WTC11 (cell line): ENCODE data around the gene SCIN. TPM values are rescaled to one million over a fixed set of nuclear protein-coding genes. Genes with fewer than 3 reads are reported as not detected.
A peak's percentile ranks its signal among the peaks of the same experiment; 100 is the strongest.

ENCODE experiments used
- ATAC-seq: fragments of 200-7000 bp; cut with Tn5 transposase; 2 replicates; pipeline ENCODE4 v1.10.0; 2021; ENCODE audit warnings: mild to moderate bottlenecking, moderate library complexity
- CTCF ChIA-PET: fragments of 300-600 bp; sonication (Branson Sonifier 250); formaldehyde crosslinking; loops from one replicate; lab custom pipeline; 2021; ENCODE audit warnings: antibody characterized with exemption; lab: Charles Lee
- POLR2A ChIA-PET: fragments of 350-600 bp; sonication (Branson Sonifier 250); formaldehyde crosslinking; loops from one replicate; lab custom pipeline; 2021; ENCODE audit warnings: antibody characterized with exemption; lab: Charles Lee
- DNase-seq: peaks from one replicate; pipeline ENCODE4 v3.0.0; 2021; ENCODE audit warnings: low spot score
- H3K27ac Mint-ChIP-seq: 2 replicates; pipeline ENCODE4 v1.8.0; 2021; ENCODE audit warnings: mixed read lengths
- H3K27me3 Mint-ChIP-seq: 2 replicates; pipeline ENCODE4 v1.8.0; 2021; ENCODE audit warnings: low read depth, mild to moderate bottlenecking, moderate library complexity, mixed read lengths
- H3K36me3 Mint-ChIP-seq: 2 replicates; pipeline ENCODE4 v1.8.0; 2021; ENCODE audit warnings: mixed read lengths
- H3K4me1 Mint-ChIP-seq: 2 replicates; pipeline ENCODE4 v1.8.0; 2022; ENCODE audit warnings: mixed read lengths
- H3K4me3 Mint-ChIP-seq: 2 replicates; pipeline ENCODE4 v1.8.0; 2021; ENCODE audit warnings: mild to moderate bottlenecking, moderate library complexity, mixed read lengths
- H3K9me3 Mint-ChIP-seq: 2 replicates; pipeline ENCODE4 v1.8.0; 2021; ENCODE audit warnings: mixed read lengths
- ATF2 ChIP-seq: sonication (generic); formaldehyde crosslinking; IDR thresholded peaks from 2 replicates; pipeline ENCODE4 v1.8.1; 2022; ENCODE audit warnings: low read depth, missing genetic modification reagents, borderline replicate concordance
- CREM ChIP-seq: sonication (generic); formaldehyde crosslinking; IDR thresholded peaks from 2 replicates; pipeline ENCODE4 v1.8.1; 2022; ENCODE audit warnings: mild to moderate bottlenecking, missing genetic modification reagents, moderate library complexity
- CTCF ChIP-seq: fragments of 200-600 bp; IDR thresholded peaks from 2 replicates; pipeline ENCODE4 v1.8.0; 2022; ENCODE audit warnings: antibody characterized with exemption
- ESRRA ChIP-seq: sonication (generic); formaldehyde crosslinking; IDR thresholded peaks from 2 replicates; pipeline ENCODE4 v1.8.1; 2022; ENCODE audit warnings: mild to moderate bottlenecking, missing genetic modification reagents, borderline replicate concordance
- FOXP1 ChIP-seq: sonication (generic); formaldehyde crosslinking; IDR thresholded peaks from 2 replicates; pipeline ENCODE4 v1.8.0; 2022; ENCODE audit warnings: missing genetic modification reagents, mild to moderate bottlenecking, moderate library complexity, borderline replicate concordance
- GABPB1 ChIP-seq: sonication (generic); formaldehyde crosslinking; IDR thresholded peaks from 2 replicates; pipeline ENCODE4 v1.8.1; 2023; ENCODE audit warnings: mild to moderate bottlenecking, missing genetic modification reagents
- GRHL2 ChIP-seq: fragments of 250-450 bp; sonication (Bioruptor Pico); IDR thresholded peaks from 2 replicates; pipeline ENCODE4 v1.8.0; 2022; ENCODE audit warnings: mild to moderate bottlenecking, moderate library complexity; ENCODE audit not compliant: insufficient replicate concordance, severe bottlenecking
- GTF2I ChIP-seq: fragments of 250-450 bp; sonication (Bioruptor Pico); conservative IDR thresholded peaks from 2 replicates; pipeline ENCODE4 v1.4.0; 2021; ENCODE audit warnings: mild to moderate bottlenecking
- JUN ChIP-seq: sonication (generic); formaldehyde crosslinking; IDR thresholded peaks from 2 replicates; pipeline ENCODE4 v1.8.0; 2023; ENCODE audit warnings: mild to moderate bottlenecking, missing genetic modification reagents
- MLX ChIP-seq: sonication (generic); formaldehyde crosslinking; IDR thresholded peaks from 2 replicates; pipeline ENCODE4 v1.8.1; 2023; ENCODE audit warnings: mild to moderate bottlenecking, missing genetic modification reagents, moderate library complexity
- MXD4 ChIP-seq: fragments of 250-450 bp; sonication (Bioruptor Pico); IDR thresholded peaks from 2 replicates; pipeline ENCODE4 v1.8.0; 2021; ENCODE audit warnings: mild to moderate bottlenecking, moderate library complexity, borderline replicate concordance
- NFE2L1 ChIP-seq: sonication (generic); formaldehyde crosslinking; IDR thresholded peaks from 2 replicates; pipeline ENCODE4 v1.8.1; 2023; ENCODE audit warnings: missing genetic modification reagents
- USF2 ChIP-seq: sonication (generic); formaldehyde crosslinking; IDR thresholded peaks from 2 replicates; pipeline ENCODE4 v1.8.1; 2023; ENCODE audit warnings: mild to moderate bottlenecking, missing genetic modification reagents, moderate library complexity
- ZNF138 ChIP-seq: sonication (generic); formaldehyde crosslinking; conservative IDR thresholded peaks from 2 replicates; pipeline ENCODE4 v1.8.1; 2022; ENCODE audit warnings: mild to moderate bottlenecking, moderate library complexity, missing genetic modification reagents
- total RNA-seq: library from RNA; stranded (reverse); gene quantifications from 3 replicates; pipeline ENCODE4 v1.2.3, GENCODE V29; 2021
- TF ChIP-seq, protein P1 (sequence below): fragments of 250-450 bp; sonication (Bioruptor Pico); IDR thresholded peaks from 2 replicates; pipeline ENCODE4 v1.9.0; 2021; ENCODE audit warnings: mild to moderate bottlenecking, borderline replicate concordance
- TF ChIP-seq, protein P2 (sequence below): fragments of 250-450 bp; sonication (Bioruptor Pico); IDR thresholded peaks from 2 replicates; pipeline ENCODE4 v1.9.0; 2021; ENCODE audit warnings: moderate library complexity, mild to moderate bottlenecking, inconsistent platforms, borderline replicate concordance
- TF ChIP-seq, protein P3 (sequence below): sonication (generic); formaldehyde crosslinking; conservative IDR thresholded peaks from 2 replicates; pipeline ENCODE4 v1.8.1; 2022; ENCODE audit warnings: mild to moderate bottlenecking, missing genetic modification reagents
- TF ChIP-seq, protein P4 (sequence below): sonication (generic); formaldehyde crosslinking; IDR thresholded peaks from 2 replicates; pipeline ENCODE4 v1.8.0; 2023; ENCODE audit warnings: missing genetic modification reagents, mild to moderate bottlenecking, borderline replicate concordance

SCIN gene
- total RNA-seq, 1 experiment from 2014 or later = 0.98 TPM

DNA sequence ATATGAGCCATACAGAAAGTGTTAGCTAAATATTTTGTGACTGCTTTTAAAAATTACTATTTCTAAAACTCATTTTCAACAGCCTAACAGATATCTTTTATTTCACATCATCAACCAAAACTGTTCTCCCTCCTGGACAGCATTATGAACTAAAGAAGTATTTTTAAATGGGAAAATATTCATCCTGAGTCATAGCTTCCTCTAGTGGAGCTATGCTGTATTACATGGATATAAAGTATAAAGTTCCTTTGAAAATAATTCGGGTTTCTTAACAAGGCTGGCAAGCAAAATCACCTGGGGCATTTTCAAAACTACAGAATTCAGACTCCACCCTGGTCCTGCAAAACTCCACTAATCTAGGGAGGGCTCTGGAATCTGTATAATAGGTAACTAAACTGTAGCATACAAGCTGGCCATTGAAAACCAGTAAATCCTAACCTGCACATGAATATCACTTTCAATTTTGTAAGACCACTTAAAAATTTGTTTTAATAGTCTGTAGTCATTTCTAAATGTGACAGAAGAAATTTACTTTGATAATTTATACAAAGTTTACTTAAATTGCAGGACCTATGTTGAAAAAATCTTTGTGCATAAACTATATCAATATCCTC is 53.5 kb downstream of the SCIN start:
- peaks cover 5% of the 10 kb centered on the region for H3K4me1 Mint-ChIP-seq
- no peaks in the 10 kb centered on the region; the same call in 1 of the 2 replicates for H3K27me3 Mint-ChIP-seq
- no peak overlapping the region for H3K27ac Mint-ChIP-seq
- ChIA-PET CTCF (interaction anchor here (0.7 to 4.3 kb wide), 12 partner anchors 12 to 190 kb away, joined by 3 to 66 read pairs (median 6); partner anchors contain the start of gene SCIN), POLR2A (interaction anchor here (0.6 kb wide), 1 partner anchor 76 kb away, joined by 6 read pairs; no protein-coding TSS in a partner anchor)
- no peak overlapping the region for H3K4me3 Mint-ChIP-seq
- ATAC-seq (peak; percentile 46; the same call in 1 of the 2 replicates), DNase-seq (no peak)
- no peaks in the 10 kb centered on the region for H3K36me3 Mint-ChIP-seq
- peak; percentile 78 for TF ChIP-seq CTCF
- no peak for TF ChIP-seq GTF2I (CRISPR knock-in tag)
- no peaks in the 10 kb centered on the region for H3K9me3 Mint-ChIP-seq

GRCh38 chr7:12625836-12626235 is 55.3 kb downstream of the SCIN start:
- Mint-ChIP-seq H3K9me3 (no peaks in the 10 kb centered on the region), H3K27ac (no peak overlapping the region), H3K27me3 (no peaks in the 10 kb centered on the region; the same call in 1 of the 2 replicates), H3K4me1 (no peaks in the 10 kb centered on the region), H3K36me3 (no peaks in the 10 kb centered on the region), H3K4me3 (no peak overlapping the region)
- POLR2A ChIA-PET = no interaction called here
- DNase-seq = no peak
- CTCF ChIA-PET = interaction anchor here (0.7 to 1.6 kb wide), 5 partner anchors 10 to 1038 kb away, joined by 3 to 5 read pairs (median 4); no protein-coding TSS in a partner anchor
- ATAC-seq = no peak
- TF ChIP-seq GABPB1 = no peak
- TF ChIP-seq USF2 (CRISPR knock-in tag) = no peak
- no peak for TF ChIP-seq CREM
- no peak for TF ChIP-seq MXD4
- TF ChIP-seq, protein P1, sequence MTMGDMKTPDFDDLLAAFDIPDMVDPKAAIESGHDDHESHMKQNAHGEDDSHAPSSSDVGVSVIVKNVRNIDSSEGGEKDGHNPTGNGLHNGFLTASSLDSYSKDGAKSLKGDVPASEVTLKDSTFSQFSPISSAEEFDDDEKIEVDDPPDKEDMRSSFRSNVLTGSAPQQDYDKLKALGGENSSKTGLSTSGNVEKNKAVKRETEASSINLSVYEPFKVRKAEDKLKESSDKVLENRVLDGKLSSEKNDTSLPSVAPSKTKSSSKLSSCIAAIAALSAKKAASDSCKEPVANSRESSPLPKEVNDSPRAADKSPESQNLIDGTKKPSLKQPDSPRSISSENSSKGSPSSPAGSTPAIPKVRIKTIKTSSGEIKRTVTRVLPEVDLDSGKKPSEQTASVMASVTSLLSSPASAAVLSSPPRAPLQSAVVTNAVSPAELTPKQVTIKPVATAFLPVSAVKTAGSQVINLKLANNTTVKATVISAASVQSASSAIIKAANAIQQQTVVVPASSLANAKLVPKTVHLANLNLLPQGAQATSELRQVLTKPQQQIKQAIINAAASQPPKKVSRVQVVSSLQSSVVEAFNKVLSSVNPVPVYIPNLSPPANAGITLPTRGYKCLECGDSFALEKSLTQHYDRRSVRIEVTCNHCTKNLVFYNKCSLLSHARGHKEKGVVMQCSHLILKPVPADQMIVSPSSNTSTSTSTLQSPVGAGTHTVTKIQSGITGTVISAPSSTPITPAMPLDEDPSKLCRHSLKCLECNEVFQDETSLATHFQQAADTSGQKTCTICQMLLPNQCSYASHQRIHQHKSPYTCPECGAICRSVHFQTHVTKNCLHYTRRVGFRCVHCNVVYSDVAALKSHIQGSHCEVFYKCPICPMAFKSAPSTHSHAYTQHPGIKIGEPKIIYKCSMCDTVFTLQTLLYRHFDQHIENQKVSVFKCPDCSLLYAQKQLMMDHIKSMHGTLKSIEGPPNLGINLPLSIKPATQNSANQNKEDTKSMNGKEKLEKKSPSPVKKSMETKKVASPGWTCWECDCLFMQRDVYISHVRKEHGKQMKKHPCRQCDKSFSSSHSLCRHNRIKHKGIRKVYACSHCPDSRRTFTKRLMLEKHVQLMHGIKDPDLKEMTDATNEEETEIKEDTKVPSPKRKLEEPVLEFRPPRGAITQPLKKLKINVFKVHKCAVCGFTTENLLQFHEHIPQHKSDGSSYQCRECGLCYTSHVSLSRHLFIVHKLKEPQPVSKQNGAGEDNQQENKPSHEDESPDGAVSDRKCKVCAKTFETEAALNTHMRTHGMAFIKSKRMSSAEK = no peak
- TF ChIP-seq MLX (CRISPR knock-in tag) = no peak
- TF ChIP-seq, protein P2, sequence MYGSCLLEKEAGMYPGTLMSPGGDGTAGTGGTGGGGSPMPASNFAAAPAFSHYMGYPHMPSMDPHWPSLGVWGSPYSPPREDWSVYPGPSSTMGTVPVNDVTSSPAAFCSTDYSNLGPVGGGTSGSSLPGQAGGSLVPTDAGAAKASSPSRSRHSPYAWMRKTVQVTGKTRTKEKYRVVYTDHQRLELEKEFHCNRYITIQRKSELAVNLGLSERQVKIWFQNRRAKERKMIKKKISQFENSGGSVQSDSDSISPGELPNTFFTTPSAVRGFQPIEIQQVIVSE (CRISPR knock-in tag) = no peak
- no peak for TF ChIP-seq ZNF138
- no peak for TF ChIP-seq ESRRA (CRISPR knock-in tag)
- no peak for TF ChIP-seq ATF2
- no peak for TF ChIP-seq FOXP1
- TF ChIP-seq, protein P3, sequence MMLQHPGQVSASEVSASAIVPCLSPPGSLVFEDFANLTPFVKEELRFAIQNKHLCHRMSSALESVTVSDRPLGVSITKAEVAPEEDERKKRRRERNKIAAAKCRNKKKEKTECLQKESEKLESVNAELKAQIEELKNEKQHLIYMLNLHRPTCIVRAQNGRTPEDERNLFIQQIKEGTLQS (CRISPR knock-in tag) = no peak
- TF ChIP-seq, protein P4, sequence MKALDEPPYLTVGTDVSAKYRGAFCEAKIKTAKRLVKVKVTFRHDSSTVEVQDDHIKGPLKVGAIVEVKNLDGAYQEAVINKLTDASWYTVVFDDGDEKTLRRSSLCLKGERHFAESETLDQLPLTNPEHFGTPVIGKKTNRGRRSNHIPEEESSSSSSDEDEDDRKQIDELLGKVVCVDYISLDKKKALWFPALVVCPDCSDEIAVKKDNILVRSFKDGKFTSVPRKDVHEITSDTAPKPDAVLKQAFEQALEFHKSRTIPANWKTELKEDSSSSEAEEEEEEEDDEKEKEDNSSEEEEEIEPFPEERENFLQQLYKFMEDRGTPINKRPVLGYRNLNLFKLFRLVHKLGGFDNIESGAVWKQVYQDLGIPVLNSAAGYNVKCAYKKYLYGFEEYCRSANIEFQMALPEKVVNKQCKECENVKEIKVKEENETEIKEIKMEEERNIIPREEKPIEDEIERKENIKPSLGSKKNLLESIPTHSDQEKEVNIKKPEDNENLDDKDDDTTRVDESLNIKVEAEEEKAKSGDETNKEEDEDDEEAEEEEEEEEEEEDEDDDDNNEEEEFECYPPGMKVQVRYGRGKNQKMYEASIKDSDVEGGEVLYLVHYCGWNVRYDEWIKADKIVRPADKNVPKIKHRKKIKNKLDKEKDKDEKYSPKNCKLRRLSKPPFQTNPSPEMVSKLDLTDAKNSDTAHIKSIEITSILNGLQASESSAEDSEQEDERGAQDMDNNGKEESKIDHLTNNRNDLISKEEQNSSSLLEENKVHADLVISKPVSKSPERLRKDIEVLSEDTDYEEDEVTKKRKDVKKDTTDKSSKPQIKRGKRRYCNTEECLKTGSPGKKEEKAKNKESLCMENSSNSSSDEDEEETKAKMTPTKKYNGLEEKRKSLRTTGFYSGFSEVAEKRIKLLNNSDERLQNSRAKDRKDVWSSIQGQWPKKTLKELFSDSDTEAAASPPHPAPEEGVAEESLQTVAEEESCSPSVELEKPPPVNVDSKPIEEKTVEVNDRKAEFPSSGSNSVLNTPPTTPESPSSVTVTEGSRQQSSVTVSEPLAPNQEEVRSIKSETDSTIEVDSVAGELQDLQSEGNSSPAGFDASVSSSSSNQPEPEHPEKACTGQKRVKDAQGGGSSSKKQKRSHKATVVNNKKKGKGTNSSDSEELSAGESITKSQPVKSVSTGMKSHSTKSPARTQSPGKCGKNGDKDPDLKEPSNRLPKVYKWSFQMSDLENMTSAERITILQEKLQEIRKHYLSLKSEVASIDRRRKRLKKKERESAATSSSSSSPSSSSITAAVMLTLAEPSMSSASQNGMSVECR = no peak
- TF ChIP-seq JUN (CRISPR knock-in tag) = no peak
- TF ChIP-seq NFE2L1 (CRISPR knock-in tag) = no peak
- no peak for TF ChIP-seq GRHL2 (CRISPR knock-in tag)
